ENCODE data around the gene WDR91. TPM values are rescaled to one million over a fixed set of nuclear protein-coding genes. Genes with fewer than 3 reads are reported as not detected.

The WDR91 gene
- total RNA-seq, 2 experiments from 2014 or later, result 12.9 to 13.1 TPM

DNA sequence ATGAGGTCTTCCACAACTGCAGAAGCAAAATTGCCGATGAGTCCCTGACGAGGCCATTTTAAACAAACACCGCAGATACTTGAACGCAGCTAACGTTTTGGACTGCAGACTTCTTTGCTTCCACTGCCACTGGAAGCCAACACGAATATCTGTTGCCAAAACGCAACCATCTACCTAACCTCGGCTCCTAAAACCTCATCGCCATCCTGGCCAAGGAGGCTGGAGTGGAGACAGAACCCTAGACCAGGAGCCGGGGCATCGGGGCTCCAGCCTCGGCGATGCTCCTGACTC is 493 bp downstream of the WDR91 start:
- intact Hi-C loops (cut with micrococcal nuclease), result no loop called here
- no peaks in the 10 kb centered on the region for H3K27me3 Mint-ChIP-seq
- TF ChIP-seq, protein P1, sequence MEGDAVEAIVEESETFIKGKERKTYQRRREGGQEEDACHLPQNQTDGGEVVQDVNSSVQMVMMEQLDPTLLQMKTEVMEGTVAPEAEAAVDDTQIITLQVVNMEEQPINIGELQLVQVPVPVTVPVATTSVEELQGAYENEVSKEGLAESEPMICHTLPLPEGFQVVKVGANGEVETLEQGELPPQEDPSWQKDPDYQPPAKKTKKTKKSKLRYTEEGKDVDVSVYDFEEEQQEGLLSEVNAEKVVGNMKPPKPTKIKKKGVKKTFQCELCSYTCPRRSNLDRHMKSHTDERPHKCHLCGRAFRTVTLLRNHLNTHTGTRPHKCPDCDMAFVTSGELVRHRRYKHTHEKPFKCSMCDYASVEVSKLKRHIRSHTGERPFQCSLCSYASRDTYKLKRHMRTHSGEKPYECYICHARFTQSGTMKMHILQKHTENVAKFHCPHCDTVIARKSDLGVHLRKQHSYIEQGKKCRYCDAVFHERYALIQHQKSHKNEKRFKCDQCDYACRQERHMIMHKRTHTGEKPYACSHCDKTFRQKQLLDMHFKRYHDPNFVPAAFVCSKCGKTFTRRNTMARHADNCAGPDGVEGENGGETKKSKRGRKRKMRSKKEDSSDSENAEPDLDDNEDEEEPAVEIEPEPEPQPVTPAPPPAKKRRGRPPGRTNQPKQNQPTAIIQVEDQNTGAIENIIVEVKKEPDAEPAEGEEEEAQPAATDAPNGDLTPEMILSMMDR (IDR thresholded peaks at IDR 0.05), result no peak
- ATAC-seq, result peak; percentile 0
- H3K4me1 Mint-ChIP-seq (ENCODE audit: low read depth), result peaks cover 32% of the 10 kb centered on the region
- peak overlapping the region; percentile 97 for H3K27ac Mint-ChIP-seq
- POLR2A ChIA-PET, result interaction anchor here (1.0 to 3.4 kb wide), 8 partner anchors 9 to 225 kb away, joined by 3 to 17 read pairs (median 4); partner anchors contain the start of genes AGBL3, CYREN and TMEM140
- H3K36me3 Mint-ChIP-seq (ENCODE audit: low read depth), result peaks cover 13% of the 10 kb centered on the region
- CTCF ChIA-PET, result interaction anchor here (1.0 to 2.4 kb wide), 5 partner anchors 12 to 70 kb away, joined by 3 to 10 read pairs (median 3); partner anchors contain the start of gene CYREN
- H3K9me3 Mint-ChIP-seq, result no peaks in the 10 kb centered on the region
- DNase-seq, result peak; percentile 17
- H3K4me3 Mint-ChIP-seq, result peak overlapping the region; percentile 88

GRCh38 chr7:135209225-135209834 is 2.0 kb downstream of the WDR91 start:
- Mint-ChIP-seq H3K4me3 (no peak overlapping the region), H3K27ac (no peak overlapping the region), H3K4me1 (ENCODE audit: low read depth) (peaks cover 35% of the 10 kb centered on the region), H3K9me3 (no peaks in the 10 kb centered on the region), H3K27me3 (no peaks in the 10 kb centered on the region), H3K36me3 (ENCODE audit: low read depth) (peaks cover 17% of the 10 kb centered on the region)
- DNase-seq (no peak), ATAC-seq (no peak)
- TF ChIP-seq, protein P1 (IDR thresholded peaks at IDR 0.05), result no peak
- ChIA-PET CTCF (interaction anchor here (0.7 to 0.8 kb wide), 2 partner anchors 40 to 65 kb away, joined by 3 to 4 read pairs; no protein-coding TSS in a partner anchor), POLR2A (interaction anchor here (1.2 to 3.4 kb wide), 2 partner anchors 39 to 48 kb away, joined by 4 to 17 read pairs; partner anchors contain the start of gene CYREN)
- intact Hi-C loops (cut with micrococcal nuclease), result no loop called here

GRCh38 chr7:135208102-135208793 is 3.1 kb downstream of the WDR91 start:
- Mint-ChIP-seq H3K4me3 (no peak overlapping the region), H3K27me3 (no peaks in the 10 kb centered on the region), H3K27ac (peak overlapping the region; percentile 36), H3K9me3 (no peaks in the 10 kb centered on the region), H3K4me1 (ENCODE audit: low read depth) (peaks cover 45% of the 10 kb centered on the region), H3K36me3 (ENCODE audit: low read depth) (peaks cover 27% of the 10 kb centered on the region)
- intact Hi-C loops (cut with micrococcal nuclease), result no loop called here
- DNase-seq (no peak), ATAC-seq (no peak)
- CTCF ChIA-PET, result interaction anchor here (0.7 to 1.1 kb wide), 2 partner anchors 66 to 222 kb away, joined by 3 to 4 read pairs; partner anchors contain the start of gene AGBL3
- TF ChIP-seq, protein P1 (IDR thresholded peaks at IDR 0.05), result no peak
- POLR2A ChIA-PET, result no interaction called here

GRCh38 chr7:135207406-135208101 is 3.8 kb downstream of the WDR91 start:
- no peaks in the 10 kb centered on the region for H3K27me3 Mint-ChIP-seq
- no peak overlapping the region for H3K4me3 Mint-ChIP-seq
- intact Hi-C loops (cut with micrococcal nuclease), result no loop called here
- ATAC-seq (no peak), DNase-seq (no peak)
- H3K27ac Mint-ChIP-seq, result no peak overlapping the region
- H3K36me3 Mint-ChIP-seq (ENCODE audit: low read depth), result peaks cover 33% of the 10 kb centered on the region
- TF ChIP-seq, protein P1 (IDR thresholded peaks at IDR 0.05), result no peak
- peaks cover 51% of the 10 kb centered on the region for H3K4me1 Mint-ChIP-seq (ENCODE audit: low read depth)
- ChIA-PET CTCF (interaction anchor here (0.7 to 1.1 kb wide), 2 partner anchors 67 to 222 kb away, joined by 3 to 4 read pairs; partner anchors contain the start of gene AGBL3), POLR2A (interaction anchor here (0.9 kb wide), 1 partner anchor 22 kb away, joined by 3 read pairs; no protein-coding TSS in a partner anchor)
- H3K9me3 Mint-ChIP-seq, result no peaks in the 10 kb centered on the region

Measured in activated CD8-positive, alpha-beta T cell treated with anti-CD3 and anti-CD28 coated beads for 36 hours (primary cell).